Astrocyte (in vitro differentiated cells and primary cell): ENCODE data around the gene ABCC10.

Experiments
- CTCF ChIP-seq: IDR thresholded peaks from 2 replicates; pipeline ENCODE4 v1.5.1; 2011; ENCODE audit warnings: low read depth, mild to moderate bottlenecking, inconsistent platforms, low read length, moderate library complexity; ENCODE audit not compliant: insufficient read depth
- EZH2 ChIP-seq: IDR thresholded peaks from 2 replicates; pipeline ENCODE4 v1.6.1; 2012; ENCODE audit warnings: mild to moderate bottlenecking, low read length, inconsistent platforms; ENCODE audit not compliant: insufficient read depth

- TF ChIP-seq CTCF = no peak
- TF ChIP-seq EZH2 = no peak
Measured at GRCh38 chr6:43494766-43495165, 67.4 kb downstream of the ABCC10 start.
